ENCODE measurements around the gene CUBN.
A peak's percentile ranks its signal among the peaks of the same experiment; 100 is the strongest.

Gene CUBN

DNA sequence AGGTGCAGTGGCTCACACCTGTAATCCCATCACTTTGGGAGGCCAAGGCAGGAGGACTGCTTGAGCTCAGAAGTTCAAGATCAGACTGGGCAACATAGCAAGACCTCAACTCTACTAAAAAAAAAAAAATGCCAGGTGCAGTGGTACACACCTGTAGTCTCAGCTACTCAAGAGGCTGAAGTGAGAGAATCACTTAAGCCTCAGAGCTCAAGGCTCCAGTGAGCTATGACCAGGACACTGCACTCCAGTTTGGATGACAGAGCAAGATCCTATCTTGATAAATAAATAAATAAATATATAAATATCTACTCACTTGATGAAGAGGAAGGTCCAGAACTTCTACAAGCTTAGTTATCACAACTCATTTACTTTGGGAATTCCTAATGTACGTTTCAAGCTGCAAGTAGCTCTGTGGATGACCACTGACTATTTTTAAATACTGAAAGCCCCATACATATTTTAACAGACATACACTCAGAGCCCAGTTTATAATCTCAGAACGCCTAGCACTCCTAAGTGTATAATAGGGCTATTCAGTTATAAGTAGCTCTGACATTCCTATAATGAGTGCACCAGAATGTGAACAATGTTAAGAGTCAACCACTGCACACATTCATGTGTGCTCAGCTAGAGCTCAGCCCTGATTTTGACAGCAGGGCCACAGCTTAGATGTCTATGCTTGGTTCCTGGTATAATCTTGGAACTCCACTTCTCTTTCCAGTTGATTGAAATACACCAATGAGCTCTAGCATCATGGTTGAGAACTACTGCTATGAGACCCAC lies 119.1 kb downstream of the CUBN start:
- peak; percentile 67 for DNase-seq (ENCODE audit: low spot score)

GRCh38 chr10:17009212-17009700 lies 120.4 kb downstream of the CUBN start:
- peak; percentile 31 for DNase-seq (ENCODE audit: low spot score)

GRCh38 chr10:17007418-17007770 lies 122.2 kb downstream of the CUBN start:
- DNase-seq (ENCODE audit: low spot score), result no peak

DNA sequence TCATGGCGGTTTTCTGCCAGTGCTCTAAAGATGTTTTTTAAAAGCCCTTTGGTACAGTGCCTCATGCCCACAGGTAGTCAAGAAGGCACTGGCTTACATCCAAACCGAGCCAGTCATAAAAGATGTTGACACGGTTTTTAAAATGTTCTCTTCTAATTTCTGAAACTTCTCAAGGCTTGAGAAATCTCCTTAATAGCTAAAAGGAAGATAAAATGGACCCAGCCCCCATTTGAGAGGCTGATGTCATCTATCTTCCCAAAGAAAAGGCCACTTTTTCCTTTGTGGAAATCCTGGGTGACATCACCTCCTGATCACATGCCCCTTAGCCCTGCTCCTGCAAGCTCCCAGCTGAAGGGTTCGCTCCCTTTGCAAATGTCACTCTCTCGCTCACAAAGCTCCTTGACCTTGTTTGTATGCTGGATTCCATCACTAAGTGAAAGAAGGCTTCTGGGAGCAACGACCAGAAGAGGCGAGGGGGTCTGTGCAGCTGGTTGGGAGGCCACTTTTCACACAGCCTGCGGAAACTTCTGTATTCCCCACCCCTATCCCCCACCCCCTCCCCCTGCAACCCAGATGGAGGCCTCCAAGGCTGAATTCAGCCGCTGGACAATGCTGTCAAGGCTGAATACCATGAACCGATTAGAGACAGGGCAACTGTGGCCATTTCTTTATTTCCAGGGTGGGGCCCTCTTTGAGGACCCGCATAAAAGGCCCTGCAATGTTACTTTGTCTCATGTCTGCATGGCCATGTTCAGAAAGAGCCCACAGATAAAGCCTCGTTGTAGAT lies 122.8 kb downstream of the CUBN start:
- no peak for DNase-seq (ENCODE audit: low spot score)

DNA sequence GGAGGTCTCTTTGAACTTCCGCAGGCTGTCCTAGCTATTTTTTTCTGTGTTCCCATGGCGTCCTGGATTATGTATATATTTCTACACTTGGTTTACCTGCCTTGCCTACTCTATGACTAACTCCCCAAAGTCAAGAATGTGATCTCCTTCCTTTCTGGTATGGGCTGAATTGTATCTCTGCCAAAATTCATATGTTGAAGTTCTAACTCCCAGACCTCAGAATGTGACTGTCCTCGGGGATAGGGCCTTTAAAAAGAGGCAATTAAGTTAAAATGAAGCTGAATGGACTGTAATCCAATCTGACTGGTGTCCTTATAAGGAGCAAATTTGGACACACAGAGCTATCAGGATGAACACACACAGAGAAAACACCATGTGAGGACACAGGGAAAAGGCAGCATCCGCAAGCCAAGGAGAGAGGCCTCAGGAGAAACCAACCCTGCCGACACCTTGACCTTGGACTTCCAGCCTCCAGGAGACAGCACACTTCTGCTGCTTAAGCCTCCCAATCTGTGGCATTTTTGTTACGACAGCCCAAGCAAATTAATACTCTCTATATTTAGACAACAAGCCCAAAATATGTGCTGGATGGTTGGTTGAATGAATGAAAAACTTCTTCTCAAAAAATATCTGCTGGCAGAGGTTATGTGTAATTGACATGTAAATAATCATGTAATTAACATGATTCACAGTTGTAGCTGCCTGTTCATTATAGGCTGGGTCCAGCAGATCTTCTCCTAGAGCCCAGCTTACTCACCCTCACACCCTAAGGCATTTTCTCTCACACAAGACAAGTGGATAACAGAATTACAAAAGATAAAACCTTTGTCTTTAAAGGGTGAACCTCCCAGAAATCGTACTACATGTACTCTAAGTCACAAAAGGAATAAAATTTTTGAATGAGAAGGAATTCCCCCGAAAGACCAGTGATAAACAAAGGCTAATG lies 123.7 kb downstream of the CUBN start:
- DNase-seq (ENCODE audit: low spot score), result no peak

DNA sequence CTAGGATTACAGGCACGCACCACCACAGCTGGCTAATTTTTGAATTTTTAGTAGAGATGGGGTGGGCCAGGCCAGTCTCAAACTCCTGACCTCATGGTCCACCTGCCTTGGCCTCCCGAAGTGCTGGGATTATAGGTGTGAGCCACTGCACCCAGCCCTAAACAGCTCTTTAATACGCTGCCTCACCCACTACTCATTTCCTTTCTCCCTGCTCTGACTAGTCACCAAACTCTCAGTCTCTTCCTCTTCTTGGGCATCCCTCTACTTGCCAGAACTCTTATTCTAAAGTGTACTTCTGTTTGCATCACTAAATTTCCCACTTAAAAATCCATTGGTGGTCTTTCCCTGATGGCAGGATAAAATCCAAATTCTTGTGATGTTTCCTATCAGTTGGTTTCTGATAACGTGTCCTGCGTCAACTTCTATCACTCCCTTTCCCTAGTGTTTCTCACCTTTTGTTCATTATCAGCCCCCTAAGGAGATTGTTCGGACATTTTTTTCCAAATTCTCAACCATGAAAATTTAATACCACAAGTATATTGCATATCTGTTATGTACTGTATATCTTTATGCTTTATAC lies 124.7 kb downstream of the CUBN start:
- DNase-seq (ENCODE audit: low spot score), result no peak

DNA sequence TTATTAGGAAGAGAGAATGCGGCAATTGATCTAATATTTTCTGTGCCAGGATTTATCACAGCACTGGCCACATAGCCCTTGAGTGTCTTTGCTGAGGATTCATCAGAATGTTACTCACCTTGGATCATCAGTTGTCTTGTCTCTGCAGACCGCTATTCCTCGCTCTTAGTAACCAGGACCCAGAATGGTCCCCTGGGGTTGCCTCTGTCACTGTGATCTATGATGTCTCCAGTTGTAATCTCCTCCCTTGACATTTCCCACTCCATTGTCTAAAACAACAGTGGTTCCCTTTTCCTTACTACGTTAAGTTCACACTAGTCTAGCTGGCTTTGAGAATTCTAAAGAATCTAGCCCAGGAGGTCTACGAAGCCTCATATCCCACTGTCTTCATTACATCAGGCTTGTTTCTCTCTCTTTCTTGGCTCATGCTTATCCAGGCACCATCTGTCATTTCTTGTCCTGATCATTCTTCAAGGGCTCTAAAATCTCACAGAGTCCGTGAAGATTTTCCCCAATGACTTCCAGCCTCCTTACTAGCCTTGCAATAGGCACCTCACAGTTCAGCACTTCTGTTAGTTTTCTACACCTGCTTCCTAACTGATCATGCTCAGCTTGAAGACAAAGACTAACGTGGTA lies 125.8 kb downstream of the CUBN start:
- DNase-seq (ENCODE audit: low spot score), result no peak

GRCh38 chr10:17003151-17003550 lies 126.5 kb downstream of the CUBN start:
- no peak for DNase-seq (ENCODE audit: low spot score)

DNA sequence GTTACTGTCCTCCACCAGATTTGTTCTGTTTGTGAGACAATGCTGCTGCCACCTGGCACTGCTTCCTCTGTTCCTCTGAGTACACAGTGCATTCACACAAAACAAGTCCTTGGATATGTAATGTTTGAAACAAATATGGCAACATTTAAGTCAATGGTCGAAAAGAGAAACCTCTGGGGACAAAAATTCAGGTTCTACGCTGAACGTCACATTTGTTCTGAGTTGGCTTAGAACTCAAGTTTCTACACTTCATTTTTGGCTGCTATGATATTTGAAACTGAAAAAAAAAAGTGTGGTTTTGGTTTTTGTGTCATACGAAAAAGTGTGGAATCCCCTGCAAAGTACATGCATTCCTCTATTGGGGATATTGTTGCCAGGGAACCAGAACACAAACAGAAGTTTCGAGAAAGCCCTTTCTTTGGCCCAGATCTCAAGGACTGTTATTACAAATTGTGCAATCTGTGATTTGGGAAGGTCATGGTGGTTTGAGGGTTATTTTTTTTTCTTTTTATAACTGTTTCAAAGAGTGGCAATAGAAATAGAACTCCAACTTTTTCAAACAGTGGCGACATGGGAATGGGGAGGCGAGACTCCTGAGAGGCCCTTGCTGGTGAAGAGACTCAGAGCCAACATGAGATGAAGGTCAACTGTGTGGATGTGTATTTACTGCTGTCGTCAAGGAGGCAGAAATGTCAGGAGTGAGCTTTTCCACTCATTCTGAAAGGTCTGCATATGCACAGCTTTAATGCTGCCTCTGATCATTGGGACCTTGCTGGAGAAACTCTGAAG lies 127.5 kb downstream of the CUBN start:
- no peak for DNase-seq (ENCODE audit: low spot score)

GRCh38 chr10:17001297-17001744 lies 128.3 kb downstream of the CUBN start:
- no peak for DNase-seq (ENCODE audit: low spot score)

DNA sequence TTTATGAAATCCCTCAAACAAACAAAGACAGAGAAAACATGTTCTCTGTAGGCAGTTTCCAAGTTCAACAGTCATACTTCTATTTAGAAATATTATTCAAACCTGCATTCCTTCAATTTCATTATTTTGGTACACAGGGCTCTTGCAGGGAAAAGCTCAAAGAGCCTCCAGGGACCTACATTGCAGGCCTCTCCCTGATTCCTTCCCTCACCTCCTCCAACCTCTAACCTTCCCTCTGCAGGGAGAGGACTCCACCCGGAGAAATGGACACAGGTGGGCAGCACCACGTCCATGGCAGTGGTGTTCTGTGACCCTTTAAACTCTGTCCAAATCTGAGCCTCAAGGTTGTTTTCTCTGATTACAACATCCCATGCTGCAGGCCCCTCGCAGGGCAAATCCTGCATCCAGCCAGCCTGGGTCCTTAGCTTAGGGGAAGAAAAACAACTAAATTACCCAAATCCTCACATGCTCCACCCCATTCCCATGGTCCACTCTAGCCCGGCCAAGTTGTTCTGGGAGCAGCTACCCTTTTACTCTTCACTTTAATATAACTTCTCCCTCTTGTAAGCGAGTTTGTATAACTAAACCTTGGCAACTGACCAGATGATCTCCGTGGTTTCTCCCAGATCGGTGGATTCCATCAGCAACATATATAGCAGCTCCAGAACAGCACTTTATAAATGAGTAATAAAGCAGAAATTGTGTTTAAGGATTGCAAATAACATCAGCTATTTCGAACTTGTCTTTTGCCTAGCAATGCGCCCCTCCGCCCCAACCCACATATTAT lies 129.8 kb downstream of the CUBN start:
- DNase-seq (ENCODE audit: low spot score), result no peak

GRCh38 chr10:16996530-16996964 lies 133.1 kb downstream of the CUBN start:
- DNase-seq (ENCODE audit: low spot score), result peak; percentile 26

- DNase-seq (ENCODE audit: low spot score), result peak; percentile 29
Measured at GRCh38 chr10:16995867-16996529, 133.6 kb downstream of the CUBN start.

DNA sequence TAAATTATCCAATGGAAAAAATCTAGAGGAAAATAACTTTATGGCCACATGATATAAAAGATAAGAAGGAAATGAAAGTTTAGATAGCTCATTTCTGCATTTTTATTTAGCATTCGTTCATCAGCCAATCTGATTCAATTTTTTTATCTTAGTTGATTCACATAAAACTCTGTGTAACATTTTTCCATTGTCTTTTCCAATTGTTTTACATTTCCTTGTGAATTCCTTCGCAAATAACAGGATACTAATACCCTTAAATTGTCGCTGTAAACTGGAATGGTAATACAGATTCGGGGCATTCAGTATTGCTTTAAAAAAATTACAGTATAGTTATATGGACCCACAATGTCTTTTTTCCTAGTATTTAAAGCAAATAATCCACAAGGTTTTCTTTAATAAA lies 136.4 kb downstream of the CUBN start:
- DNase-seq (ENCODE audit: low spot score), result no peak

- no peak for DNase-seq (ENCODE audit: low spot score)
Measured at GRCh38 chr10:16992611-16993119, 136.9 kb downstream of the CUBN start.

DNA sequence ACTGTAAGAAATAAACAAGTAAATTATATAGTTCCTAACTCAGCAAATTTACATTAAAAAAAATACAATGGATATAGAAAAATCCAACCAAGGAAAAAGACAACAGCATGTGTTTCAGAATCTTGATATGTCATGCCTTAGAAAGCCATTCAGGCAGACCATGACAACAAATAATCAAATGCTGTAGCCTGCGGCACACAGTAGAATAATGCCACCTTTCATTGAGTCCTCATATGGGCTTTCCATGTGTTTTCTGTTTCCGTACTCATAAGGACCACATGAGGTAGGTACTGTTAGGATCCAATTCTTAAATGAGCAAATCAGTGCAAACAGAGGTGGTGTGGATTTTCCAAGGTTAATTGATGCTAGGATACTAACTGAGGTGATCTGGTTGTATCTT lies 138.6 kb downstream of the CUBN start:
- peak; percentile 87 for DNase-seq (ENCODE audit: low spot score)

DNA sequence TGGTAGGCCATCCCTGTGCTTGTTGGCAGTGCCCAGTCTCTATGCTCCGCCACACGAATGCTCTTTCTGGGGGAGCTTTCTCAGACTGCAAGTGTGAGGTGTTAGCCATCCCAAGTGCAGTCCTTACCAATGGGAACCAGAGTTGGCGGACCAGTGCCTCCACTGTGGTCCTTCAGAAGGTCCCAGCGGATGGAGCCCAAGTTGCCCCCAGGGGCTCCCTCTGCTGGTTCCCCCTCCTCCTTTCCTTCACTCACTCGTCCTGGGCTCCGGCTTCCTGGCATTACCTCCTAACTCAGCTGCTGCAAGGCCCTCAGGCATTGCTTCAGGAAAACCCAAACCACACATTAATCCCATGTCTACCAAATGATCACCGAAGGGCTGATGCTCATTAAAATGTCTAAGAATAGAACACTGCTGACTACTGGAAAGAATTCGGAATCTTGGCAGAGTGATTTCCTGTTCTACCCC lies 139.8 kb downstream of the CUBN start:
- DNase-seq (ENCODE audit: low spot score), result peak; percentile 22

DNA sequence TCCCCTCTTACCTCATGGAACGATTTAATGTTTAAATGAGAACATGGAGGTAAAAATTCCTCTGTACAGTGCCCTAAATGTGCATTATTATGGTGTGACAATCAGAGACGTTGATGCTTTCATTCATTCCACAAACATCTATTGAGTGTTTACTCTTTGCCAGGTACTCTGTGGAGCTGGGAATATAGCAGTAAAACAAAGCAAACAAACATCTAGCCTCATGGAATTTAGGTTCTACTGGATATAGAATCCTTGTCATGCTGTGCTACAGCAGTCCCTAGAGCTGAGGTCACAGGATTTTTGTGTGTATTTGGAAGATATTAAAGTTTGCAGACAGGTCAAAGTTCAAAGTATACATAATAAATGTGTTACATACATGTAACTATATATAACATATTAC lies 140.7 kb downstream of the CUBN start:
- DNase-seq (ENCODE audit: low spot score), result no peak

All from COLO829 (cell line).